Stimulated activated CD4-positive, alpha-beta T cell treated with anti-CD3 and anti-CD28 coated beads, Interleukin-4, amount 100 ng/mL, for 4 hours (primary cell): Measurements from ENCODE around the gene INSRR.

Experiments
- DNase-seq, 2 experiments: peaks; one replicate each; pipeline ENCODE4 v3.0.0-alpha.2; 2020

INSRR gene

GRCh38 chr1:156803086-156803851 is 55.6 kb downstream of the INSRR start:
- DNase-seq: no peak

- DNase-seq: no peak
These were observed 56.4 kb downstream of the INSRR start for GRCh38 chr1:156802421-156802935.

GRCh38 chr1:156801409-156802121 is 57.4 kb downstream of the INSRR start:
- no peak for DNase-seq

GRCh38 chr1:156797212-156797871 is 61.6 kb downstream of the INSRR start:
- peak; percentile 40 to 53 for DNase-seq

GRCh38 chr1:156796340-156797097 is 62.4 kb downstream of the INSRR start:
- DNase-seq: no peak

GRCh38 chr1:156795787-156796186 is 63.1 kb downstream of the INSRR start:
- DNase-seq: no peak

GRCh38 chr1:156795374-156795733 is 63.6 kb downstream of the INSRR start:
- DNase-seq: no peak

- no peak for DNase-seq
These were observed 64.2 kb downstream of the INSRR start for GRCh38 chr1:156794506-156795373.
